Raji (cell line): ENCODE results near the gene PDE3A.

Source experiments
- POLR2A ChIP-seq: IDR thresholded peaks from 2 replicates; pipeline ENCODE4 v1.6.1; 2011; ENCODE audit warnings: low read depth, low read length, control low read depth; ENCODE audit not compliant: insufficient read depth

Gene PDE3A

DNA sequence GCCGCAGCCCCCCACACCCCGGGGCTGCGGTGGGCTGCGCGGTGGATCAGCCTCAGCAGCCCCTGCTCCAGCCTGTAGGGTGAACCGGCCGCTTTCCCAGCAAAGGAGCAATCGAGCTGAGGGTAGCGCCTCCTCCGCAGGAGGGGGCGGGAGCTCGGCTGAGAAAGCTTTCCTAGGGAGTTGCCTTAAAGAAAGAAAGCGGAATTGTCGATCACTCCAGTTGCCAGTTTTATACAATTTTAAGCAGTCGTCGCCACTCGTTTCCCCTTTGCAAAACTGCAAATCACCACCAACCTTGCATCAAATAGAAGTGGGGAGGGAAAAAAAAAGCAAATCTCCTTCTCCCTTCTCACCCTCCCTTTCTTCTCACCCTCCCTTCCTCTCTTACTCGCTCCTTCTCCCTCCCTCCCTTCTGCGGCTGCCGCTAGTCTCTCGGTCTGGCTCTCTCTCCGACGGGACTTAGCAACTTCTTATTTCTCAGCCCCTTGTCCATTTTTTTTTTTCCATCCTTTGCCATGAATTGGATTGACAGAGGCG lies at the start of gene PDE3A:
TSS of gene PDE3A (plus strand) at position 424 of the 537 bp plus-strand sequence. CDS start 748 bp downstream, outside the sequence.
- TF ChIP-seq POLR2A = no peak

DNA sequence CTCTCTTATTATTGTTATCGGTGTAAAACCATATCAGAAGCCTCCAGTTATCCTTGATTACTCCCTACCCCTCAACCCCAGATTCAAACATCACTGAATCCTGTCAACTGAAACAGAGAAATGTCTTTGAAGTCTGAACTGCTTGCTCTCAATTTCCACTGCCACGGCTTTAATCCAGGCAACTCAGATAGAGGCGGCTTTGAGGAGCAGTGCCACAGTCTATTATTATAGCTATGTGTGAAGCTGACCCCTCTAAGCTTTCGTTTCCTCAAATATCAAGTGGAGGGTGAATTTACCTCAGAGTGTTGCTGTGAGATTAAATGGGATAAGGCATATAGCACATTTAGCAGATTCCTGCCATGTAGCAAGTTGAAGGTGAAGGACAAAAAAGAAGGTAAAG lies 49.0 kb upstream of the PDE3A start:
- no peak for TF ChIP-seq POLR2A

DNA sequence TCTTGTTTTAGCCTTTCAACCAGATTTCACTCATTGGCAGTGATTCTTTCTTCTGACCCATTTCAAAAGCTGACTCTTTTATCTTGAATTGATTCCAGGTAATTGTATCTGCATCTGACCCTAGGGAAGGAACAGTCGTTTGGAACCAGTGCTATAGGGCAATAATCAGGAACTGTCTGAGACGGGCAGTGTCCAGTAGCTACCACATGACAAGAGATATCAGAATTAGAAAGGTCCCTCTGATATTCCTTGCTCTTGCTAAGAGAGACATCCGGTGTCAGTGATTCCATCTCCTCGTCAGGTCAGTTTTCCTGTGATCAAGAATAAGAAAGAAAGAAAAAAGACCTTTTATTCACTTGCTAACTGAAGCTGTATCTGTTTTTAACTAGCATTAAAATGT lies 47.8 kb upstream of the PDE3A start:
- no peak for TF ChIP-seq POLR2A

DNA sequence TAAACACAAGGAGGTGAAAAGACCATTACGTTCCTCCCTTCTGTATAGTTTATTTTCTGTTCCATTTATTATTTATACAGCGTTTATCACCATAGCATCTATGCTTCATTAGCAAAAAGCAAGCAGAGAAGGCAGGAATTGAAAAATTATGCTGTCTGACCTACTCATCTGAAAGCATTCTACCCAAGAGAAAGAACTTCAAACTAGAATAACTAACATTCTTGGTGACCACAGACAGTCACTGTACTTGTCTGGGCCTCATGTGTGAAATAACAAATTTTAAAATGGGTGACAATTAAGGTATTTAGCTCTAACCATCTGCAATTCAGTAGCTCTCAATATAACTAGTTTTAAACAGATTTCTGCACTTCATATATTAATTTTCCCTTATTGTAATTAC lies 29.3 kb upstream of the PDE3A start:
- TF ChIP-seq POLR2A = no peak

DNA sequence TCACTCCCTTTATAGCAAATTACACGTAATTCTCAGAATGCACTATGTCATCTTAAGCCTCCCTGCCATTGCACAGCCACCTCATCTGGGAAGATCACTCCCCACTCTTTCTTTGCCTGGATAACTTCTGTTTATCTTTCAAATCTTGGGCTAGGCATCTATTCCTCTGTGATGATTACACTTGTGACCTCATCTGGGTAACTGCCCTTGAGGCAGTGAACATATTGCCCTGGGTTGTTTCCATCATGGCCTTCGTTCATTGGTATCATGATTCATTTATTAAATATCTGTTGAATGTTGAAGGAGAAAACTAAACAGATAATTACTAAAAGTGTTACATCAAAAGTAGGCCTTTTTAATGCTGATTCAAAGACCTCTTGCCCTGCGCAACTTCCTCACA lies 26.2 kb upstream of the PDE3A start:
- no peak for TF ChIP-seq POLR2A

DNA sequence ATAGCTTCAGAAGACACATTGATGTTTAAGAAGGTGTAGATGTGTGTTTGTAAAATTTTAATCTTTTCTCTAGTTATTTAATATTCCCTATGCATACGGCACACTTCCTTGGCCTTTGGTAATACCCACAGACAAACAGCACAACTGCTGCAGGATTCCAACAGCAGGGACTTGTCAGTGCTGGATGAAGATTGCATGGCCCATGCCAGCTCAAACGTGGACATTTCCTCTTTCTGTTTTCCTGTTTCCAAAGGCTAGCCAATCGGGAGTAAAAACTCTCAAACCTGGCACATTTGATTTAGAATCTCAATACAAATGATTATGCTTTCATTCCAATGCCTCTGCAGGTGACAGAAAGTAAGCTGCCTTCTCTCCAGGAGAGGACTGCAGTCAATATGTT lies 22.5 kb upstream of the PDE3A start:
- TF ChIP-seq POLR2A = no peak

DNA sequence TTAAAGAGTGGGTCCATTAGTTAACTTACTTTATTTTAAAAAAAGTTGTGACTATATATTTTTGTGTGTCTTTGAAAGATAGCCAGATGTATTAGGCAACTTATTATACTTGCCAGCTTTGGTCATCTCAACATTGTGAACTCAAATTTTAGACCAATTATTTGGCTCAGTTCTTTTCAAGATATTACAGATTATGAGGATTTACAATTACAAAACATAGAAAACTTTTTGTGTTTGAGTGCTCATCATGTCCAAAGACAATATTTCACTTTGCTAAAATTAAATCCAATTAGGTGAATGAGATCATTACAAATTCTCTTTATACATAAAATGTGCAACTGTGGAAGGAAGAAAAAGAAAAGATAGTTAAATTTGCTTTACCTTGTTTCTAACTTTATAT lies 18.3 kb upstream of the PDE3A start:
- TF ChIP-seq POLR2A = no peak

DNA sequence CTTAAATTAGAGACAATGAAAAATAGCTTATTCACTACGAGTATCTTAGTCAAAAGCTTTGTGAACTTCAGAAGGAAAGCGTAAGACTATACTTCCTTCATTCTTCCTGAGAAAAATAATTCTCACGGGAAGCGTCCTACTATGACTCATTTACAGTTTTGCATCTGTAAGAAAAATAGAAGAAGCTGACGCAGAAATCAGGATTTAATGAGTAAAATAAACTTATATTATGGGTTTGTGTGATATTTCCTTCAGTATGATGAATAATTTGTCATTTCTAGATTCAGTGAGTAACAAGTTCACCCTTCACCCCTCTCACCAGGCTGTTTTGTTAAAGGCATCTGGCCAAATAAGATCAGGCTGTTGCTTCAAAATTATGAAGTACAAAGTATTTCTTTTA lies 17.8 kb upstream of the PDE3A start:
- no peak for TF ChIP-seq POLR2A

DNA sequence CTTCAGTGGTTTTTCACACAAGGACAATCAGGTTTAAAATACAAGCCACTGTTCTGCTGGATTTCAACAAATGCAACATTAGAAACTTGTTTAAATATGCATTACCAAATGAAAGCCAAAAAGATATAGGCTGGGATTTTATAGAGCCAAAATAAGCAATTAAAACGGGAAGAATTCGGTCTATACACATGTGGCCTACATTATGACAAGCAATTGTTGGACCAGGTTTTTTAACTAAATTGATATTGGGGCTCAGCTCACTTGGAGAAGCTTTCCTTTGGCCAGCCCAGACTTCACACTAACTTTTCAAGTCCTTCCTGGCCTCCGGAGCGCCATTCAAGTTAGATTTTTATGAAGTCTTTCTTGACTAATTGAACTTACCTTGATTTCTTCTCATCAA lies 16.9 kb upstream of the PDE3A start:
- TF ChIP-seq POLR2A = no peak

DNA sequence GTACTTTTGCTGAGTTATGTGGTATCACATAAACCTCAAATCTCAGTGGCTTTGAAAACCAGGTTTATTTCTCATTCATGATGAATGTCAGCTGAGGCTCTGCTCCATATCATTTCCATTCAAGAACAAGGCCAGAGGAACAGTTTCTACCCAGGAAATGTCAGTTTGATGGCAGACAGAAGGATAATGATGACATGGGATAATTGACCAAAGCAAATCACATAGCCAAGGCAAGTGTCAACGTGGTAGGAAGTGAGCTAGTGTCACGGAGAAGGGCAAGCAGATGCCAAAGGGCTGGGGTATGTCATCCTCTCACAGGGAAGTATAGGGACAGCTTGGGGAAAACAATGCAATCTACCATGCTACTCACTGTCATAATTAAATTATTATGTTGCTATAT lies 12.3 kb upstream of the PDE3A start:
- TF ChIP-seq POLR2A = no peak

DNA sequence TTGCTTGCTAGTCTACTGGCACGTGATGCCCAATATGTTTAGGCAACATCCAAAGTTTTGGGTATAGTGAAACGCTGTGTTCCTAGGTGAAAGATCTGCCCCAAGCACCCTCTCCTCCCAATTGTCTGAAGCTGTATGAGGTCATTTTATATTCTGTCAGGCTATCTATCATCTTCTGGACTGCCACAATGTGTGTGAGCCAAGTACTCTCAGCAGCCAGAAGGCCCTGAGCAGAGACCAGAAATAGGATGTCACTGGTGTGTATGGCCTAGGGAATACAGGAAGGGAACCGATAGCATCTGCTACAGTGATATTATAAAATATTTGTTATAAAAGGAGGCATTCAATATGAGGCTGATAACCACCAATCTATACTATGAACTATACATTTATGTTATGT lies 7.9 kb upstream of the PDE3A start:
- no peak for TF ChIP-seq POLR2A

DNA sequence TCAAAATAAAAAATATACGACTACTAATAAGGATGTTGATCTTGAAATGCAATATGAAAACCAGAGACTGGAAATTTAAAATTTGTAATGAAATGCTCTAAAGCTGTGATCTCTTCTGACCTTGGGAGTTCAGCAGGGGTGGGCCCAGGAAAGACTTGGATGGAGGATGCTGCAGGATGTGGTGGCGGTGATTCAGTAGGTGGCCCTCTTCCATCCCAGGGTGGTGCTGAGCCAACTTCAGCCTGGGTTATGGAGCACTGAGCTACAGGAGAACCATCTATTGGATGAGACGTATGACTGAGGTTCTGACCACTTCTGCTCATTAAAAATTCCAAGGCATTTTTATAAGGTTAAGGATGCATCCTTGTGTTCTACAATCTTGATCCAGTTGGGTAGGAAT lies 6.9 kb upstream of the PDE3A start:
- TF ChIP-seq POLR2A = no peak

DNA sequence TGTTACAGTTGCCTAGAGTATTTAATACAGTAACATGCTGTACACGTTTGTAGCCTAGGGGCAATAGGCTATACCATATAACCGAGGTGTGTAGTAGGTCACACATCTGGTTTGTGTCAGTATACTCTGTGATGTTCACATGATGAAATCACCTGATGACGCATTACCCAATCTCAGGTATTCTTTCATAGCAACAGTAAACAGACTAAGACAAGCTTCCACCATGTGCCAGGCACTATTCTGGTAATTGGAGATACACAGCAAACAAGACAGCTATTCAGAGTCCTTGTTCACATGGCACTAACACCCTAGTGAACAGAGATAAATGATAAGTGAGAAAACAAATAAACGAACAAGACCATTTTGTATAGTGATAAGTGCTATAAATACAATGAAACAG lies 3.8 kb upstream of the PDE3A start:
- TF ChIP-seq POLR2A = no peak

DNA sequence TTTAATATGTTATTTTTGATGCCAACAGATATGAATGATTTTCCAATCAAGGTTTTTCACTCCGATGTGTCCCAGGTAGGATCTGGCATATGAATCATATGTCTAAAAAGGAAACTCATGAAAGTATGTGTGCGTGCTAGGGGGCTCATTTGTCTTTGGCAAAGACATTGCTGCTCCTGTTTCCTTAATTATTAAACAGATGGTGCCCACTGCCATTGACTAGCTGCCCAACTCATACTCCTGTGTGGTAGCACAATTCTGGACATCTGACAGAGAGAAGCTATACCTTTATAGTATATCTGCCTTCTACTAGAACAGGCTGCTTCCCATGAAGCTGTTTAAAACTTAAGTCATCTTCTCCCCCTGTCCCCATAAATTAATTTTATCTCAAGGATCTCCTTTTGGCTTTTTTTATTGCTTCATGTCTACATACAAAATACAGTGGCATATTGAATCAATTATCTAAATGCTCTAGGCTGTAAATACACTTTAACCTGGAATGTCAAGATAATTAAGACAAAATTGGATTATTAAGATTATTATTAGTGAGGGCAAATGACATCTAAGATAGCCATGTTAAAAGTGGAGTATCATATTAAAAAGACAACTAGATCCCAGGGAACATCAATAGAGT lies 1.4 kb upstream of the PDE3A start:
- TF ChIP-seq POLR2A = no peak

DNA sequence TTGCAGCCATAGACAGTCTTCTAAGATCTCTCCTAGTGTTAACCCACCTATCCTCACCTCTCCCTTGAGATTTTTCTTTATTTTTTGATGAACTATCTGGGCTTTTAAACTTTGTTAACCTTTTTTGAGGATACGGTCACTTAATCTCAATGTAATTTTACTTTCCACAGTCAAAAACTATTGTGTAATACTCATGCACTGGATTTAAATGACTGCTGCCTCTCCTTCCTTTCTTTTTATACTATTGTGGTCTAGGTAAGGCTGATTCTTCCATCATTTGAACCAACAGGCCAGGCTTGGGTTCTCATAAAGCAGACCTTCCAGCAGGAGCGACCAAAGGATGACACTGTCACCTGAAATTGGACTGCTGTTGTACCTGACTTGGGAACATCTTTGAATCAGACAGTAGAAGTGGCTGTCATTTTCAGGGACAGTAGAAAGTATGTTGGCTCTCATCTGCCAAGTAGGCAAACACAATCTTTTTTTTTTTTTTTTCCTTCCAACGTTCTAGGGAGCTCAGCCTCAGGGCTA lies 689 bp upstream of the PDE3A start:
- TF ChIP-seq POLR2A = no peak

DNA sequence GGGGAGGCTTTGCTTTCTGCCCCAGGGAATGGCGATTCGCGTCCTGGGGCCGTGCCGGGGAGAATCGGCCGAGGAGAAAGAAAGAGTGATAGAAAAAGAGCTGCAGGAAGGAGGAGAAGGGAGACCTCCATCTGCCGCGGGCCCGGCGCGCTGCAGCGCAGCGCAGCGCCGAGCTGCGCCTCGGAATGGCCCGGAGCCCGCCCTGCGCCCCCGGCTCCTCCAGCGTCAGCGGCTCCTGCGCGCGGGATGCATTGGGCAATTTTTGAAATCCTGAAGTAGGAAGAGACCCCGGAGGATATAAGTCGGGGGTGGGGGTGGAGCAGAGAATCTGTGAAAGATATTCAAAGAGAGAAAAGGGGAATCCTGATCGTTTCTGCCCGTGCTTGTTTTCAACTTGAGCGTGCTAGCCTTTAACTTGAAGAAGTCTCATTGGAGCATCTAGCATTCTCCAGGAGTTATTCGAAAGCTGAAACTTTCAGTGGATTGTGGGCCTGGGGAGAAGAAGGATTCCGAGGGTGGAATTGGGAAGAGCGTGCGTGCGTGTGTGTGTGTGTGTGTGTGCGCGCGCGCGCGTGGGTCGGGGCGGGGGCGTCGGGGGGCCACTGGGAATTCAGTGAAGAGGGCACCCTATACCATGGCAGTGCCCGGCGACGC lies 441 bp downstream of the PDE3A start:
- no peak for TF ChIP-seq POLR2A
